GM18951 (cell line): ENCODE results near the gene SPI1.

Experiments
- POLR2A ChIP-seq: IDR thresholded peaks from 4 replicates; pipeline ENCODE4 v1.6.1; 2011; ENCODE audit warnings: mild to moderate bottlenecking; ENCODE audit not compliant: insufficient read length, insufficient read depth; ENCODE audit errors: extremely low read depth
- in situ Hi-C: fragments of 300-500 bp; cut with MboI; formaldehyde crosslinking; loops from one replicate; pipeline ENCODE4 v1.12.0; 2022; ENCODE audit warnings: low sequenced_read_pairs, mixed read lengths, inconsistent platforms; ENCODE audit not compliant: unreplicated experiment

SPI1 gene

DNA sequence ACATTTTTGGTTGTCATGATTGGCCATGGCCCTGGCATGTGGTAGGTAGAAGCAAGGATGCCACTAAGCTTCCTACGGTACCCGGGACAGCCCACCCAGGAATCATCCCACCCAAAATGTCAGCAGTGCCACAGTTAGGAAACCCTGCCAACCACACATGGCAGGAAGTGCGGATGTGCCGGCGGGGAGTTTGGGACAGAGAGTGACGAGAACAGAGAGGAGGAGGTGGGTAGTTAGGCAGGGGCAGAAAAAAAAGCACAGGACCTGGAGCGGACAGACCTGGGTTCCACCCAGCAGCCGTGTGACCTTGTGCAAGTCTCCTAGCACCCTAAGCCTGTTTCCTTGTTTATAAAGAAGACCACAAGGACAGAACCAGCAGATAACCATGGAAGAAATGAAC lies 3.3 kb downstream of the SPI1 start:
- TF ChIP-seq POLR2A: no peak
- in situ Hi-C loops: no loop called here

GRCh38 chr11:47374720-47375019 lies 3.7 kb downstream of the SPI1 start:
- TF ChIP-seq POLR2A: no peak
- in situ Hi-C loops: no loop called here

DNA sequence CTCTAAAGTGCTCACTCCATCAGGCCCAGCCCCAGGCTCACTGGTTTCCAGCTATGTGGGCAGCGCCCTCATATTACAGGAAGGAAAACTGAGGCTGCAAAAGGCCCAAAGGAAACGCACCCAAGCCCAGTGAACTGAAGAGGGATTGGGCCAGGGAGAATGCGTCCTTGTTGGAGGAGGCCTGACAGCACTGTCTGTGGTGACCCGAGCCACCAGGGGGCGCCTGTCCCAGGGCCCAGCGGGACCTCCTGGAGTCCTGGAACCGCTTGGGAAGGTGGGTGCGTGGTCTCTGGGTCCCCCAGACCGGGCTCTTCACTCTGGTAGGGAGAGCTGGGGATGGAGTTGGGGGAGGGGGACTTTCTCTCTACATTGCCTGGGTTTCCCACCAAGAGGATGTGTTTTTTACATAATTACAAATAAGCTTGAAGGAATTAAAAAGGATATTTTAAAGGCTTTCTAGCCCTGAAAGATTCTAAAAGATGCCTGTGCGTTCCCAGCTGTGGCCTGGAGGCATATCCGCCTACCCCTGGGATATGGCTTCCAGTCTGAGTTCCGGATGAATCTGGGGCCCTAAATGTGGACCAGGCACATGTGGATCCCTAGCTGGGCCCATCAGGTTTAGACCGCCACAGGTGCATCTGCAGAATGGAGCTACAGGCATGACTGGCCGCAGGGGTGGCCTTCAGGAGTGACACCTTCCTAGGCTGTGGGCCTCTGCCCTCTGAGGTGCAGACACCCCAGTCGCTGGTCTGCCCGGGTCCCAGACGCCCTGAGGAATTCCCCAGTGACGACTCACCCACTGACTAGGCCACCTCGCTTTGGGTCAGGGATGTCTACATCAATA lies 4.2 kb downstream of the SPI1 start:
- no peak for TF ChIP-seq POLR2A
- in situ Hi-C loops: no loop called here

DNA sequence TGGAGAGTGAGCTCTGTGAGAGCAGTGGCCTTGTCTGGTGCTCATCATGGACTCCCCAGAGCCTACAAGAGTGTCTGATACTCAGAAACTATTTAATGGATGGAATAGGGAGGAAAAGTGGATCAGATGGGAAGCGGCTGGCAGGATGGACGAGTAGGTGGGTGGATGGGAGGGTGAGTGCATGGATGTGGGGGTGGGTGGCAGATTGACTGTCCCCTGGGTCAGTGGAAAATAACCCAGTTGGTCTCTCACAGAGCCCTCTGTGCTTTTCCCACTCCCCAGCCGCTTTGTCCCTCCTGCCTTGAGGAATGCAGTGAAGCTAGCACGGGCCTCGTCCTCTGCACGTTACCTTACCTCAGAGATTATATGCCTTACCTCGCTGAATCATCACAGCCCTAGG lies 5.9 kb downstream of the SPI1 start:
- in situ Hi-C loops: no loop called here
- TF ChIP-seq POLR2A: no peak

GRCh38 chr11:47369676-47370075 lies 8.7 kb downstream of the SPI1 start:
- TF ChIP-seq POLR2A: no peak
- in situ Hi-C loops: no loop called here

DNA sequence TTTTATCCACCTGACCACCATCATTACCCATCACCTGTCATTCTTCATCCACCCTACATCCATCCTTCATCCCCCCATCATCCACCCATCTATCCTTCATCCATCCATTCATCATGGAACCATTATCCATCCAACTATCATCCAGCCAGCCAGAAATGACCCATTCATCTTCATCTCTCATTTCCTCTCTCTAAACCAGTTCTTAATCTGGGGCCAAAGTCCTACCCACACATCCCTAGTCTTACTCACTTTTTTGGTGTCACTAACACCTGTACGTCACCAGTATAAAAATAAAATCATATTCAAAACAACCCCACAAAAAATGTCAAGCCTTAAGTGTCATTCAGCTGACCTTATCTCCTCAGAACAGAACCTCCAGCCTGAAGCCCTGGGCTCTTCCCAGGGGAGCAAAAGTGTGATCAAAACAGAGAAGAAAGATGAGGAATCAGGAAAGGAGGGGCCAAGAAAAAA lies 12.3 kb downstream of the SPI1 start:
- no peak for TF ChIP-seq POLR2A
- in situ Hi-C loops: no loop called here

DNA sequence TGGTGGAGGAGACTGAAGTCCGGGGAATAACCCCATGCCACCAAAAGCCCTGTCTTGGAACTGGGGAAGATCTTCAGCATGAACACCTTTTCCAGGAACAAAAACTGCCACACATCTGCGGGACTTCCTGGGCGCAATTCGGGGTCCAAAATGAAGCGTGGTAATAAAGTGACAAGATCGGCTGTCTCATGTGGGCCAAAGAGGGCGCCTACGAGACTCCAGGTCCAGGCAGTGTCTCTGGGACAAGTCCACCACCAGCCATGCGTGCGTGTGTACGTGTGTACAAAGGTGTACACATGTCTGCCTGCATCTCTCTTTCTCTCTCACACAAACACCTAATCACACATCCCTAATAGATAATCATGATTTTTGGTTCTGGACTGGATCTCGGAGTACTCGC lies 16.9 kb downstream of the SPI1 start:
- no peak for TF ChIP-seq POLR2A
- in situ Hi-C loops: no loop called here

- in situ Hi-C loops: no loop called here
- TF ChIP-seq POLR2A: no peak
Observed at GRCh38 chr11:47360341-47360740, 18.0 kb downstream of the SPI1 start.

DNA sequence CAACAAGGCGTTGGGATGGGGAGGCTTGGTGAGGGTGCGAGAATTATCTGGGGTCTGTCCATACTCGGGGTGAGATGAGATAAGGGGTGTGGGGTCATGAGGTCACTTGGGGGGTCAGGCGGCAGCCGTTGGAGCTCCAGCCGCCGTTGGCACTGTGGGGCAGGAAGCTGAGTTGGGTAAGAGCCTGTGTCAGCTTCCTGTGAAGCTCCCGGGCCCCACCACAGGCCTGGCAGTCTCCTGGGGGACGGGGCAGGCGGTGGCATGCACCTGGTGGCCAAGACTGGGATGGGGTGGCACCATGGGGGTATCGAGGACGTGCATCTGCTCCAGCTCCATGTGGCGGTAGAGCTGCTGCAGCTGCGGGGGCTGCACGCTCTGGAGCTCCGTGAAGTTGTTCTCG lies 18.8 kb downstream of the SPI1 start:
- in situ Hi-C loops: no loop called here

DNA sequence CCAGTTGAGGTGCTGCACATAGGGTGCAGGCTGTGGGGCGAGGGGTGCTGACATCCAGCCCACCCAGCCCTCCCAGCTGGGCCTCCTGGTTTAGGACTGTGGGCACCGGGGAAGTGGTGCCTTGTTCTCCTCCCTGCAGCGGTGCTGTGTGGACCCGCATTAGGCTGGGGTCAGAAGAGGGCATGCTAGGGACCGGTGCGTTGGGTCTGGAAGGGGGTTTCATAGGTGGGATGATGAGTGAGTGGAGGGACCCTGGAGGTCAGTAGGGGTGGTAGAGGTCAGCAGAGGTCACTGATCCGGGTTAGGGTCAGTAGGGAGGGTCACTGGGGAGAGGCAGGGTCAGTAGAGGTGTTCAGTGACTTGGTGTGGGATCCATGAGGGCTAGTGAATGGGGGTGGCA lies 19.2 kb downstream of the SPI1 start:
- in situ Hi-C loops: no loop called here
- no peak for TF ChIP-seq POLR2A

More for the DNA sequence above, 18.8 kb downstream of the SPI1 start:
- TF ChIP-seq POLR2A: no peak

DNA sequence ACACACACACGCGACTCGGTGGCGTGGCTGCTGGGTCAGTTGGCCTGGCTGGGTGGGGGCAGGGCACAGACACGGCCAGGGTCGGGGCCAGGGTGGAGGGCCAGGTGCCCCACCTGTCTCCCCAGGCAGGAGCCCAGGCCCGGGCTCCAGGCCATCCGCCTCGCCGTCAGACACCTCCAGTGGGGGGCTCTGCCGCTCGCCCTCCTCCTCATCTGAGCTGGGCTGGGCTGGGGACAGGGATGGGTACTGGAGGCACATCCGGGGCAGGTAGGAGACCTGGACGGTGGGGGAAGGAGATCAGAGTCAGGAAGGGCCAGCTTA lies 19.7 kb downstream of the SPI1 start:
- no peak for TF ChIP-seq POLR2A
- in situ Hi-C loops: no loop called here

DNA sequence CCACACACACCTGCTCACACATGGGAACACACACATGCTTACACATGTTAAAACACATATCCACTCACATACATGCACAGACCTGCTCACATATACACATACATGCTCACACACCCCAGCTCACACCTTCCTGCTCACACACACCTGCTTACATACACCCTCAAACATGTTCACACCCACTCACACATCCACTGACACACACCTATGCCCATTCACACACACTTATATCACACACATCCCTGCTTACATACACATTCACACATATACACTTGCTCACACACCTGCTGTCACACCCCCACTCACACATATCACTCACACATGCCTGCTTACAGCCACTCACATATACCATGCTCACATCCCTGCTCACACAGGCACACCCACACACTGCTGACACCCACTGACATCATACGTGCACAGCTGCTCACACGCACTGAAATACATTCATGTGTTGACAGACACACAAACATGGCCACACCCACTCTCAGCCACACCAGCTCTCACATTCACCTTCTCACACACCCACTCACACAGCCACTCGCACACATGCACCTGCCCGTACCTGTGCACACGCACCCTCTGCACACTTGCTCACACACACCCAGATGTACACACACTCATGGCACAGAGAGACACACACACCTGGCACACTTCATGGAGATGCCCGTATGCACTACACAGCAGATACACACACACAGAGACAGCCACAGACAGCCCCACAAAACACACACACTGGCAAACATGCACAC lies 20.2 kb downstream of the SPI1 start:
- TF ChIP-seq POLR2A: no peak
- in situ Hi-C loops: no loop called here

DNA sequence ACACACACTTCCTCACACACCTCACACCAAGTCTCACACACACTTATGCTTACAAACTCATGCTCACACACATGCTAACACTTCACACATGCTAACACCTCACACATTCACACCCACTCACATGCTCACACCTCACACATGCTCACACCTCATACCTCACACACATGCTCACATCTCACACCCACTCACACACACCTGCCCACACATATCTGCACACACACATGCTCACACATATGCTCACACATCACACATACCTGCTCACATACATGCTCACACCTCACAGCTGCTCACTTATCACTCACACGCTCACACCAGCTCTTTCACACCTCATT lies 21.4 kb downstream of the SPI1 start:
- no peak for TF ChIP-seq POLR2A
- in situ Hi-C loops: no loop called here
